GM12878 (cell line): ENCODE data around the gene DNAAF8. TPM values are rescaled to one million over a fixed set of nuclear protein-coding genes. Genes with fewer than 3 reads are reported as not detected.

ENCODE experiments used
- ATAC-seq: fragments of 200-7000 bp; cut with Tn5 transposase; 3 replicates; pipeline ENCODE4 v1.9.1; 2020; ENCODE audit warnings: mild to moderate bottlenecking, moderate library complexity
- BruUV-seq: library from RNA; stranded (reverse); fragments of 400-500 nt; replicated peaks from 2 replicates; lab custom pipeline; 2021; lab: Mats Ljungman, UMichigan
- CTCF ChIA-PET: fragments of 300-600 bp; sonication (Branson Sonifier 250); formaldehyde crosslinking; extraction: SDS; loops from one replicate; lab custom pipeline; 2021; ENCODE audit warnings: inconsistent platforms; lab: Yijun Ruan, JAX
- POLR2A ChIA-PET: fragments of 350-600 bp; formaldehyde crosslinking; extraction: SDS; loops from one replicate; lab custom pipeline; 2021; ENCODE audit warnings: inconsistent platforms; lab: Charles Lee
- RAD21 ChIA-PET: fragments of 300-600 bp; sonication (Branson Sonifier 250); formaldehyde crosslinking; loops from one replicate; lab custom pipeline; 2023; ENCODE audit warnings: antibody characterized with exemption; ENCODE audit not compliant: unreplicated experiment; lab: Charles Lee
- SMC1A ChIA-PET: fragments of 300-600 bp; sonication (Branson Sonifier 250); formaldehyde crosslinking; loops from one replicate; lab custom pipeline; 2023; ENCODE audit not compliant: unreplicated experiment, uncharacterized antibody; lab: Charles Lee
- DNase-seq: peaks from one replicate; pipeline ENCODE4 v3.0.0-alpha.2; 2011; ENCODE audit warnings: low read depth, low spot score
- FAIRE-seq: peaks from 3 replicates; lab custom pipeline; 2011; peaks lifted over from hg19 to GRCh38; lab: Jason Lieb, UNC
- H2AFZ ChIP-seq: 2 replicates; pipeline ENCODE4 v1.6.0; 2011; ENCODE audit warnings: low read depth, low read length, control low read depth; ENCODE audit not compliant: control insufficient read depth
- H3K27ac ChIP-seq: 2 replicates; pipeline ENCODE4 v1.5.1; 2011; ENCODE audit warnings: control low read depth; ENCODE audit not compliant: control insufficient read depth, insufficient read depth
- H3K27me3 ChIP-seq, 2 experiments: replicated peaks in 1 of 2; 2 replicates each; pipeline versions ENCODE4 v1.6.0 to v1.6.1; 2011; ENCODE audit warnings: low read length in 1 of 2; ENCODE audit not compliant: control insufficient read depth in 2 of 2, insufficient read depth in 2 of 2
- H3K36me3 ChIP-seq, 2 experiments: 2 replicates each; pipeline ENCODE4 v1.5.1; 2011; ENCODE audit warnings: low read length in 1 of 2; ENCODE audit not compliant: control insufficient read depth in 2 of 2, insufficient read depth in 2 of 2
- H3K4me1 ChIP-seq: 2 replicates; pipeline ENCODE4 v1.6.1; 2011; ENCODE audit warnings: mild to moderate bottlenecking, low read length, moderate library complexity, mixed read lengths; ENCODE audit not compliant: control insufficient read depth, insufficient read depth
- H3K4me2 ChIP-seq: 2 replicates; pipeline ENCODE4 v1.6.0; 2011; ENCODE audit warnings: control low read depth; ENCODE audit not compliant: control insufficient read depth, insufficient read depth
- H3K4me3 ChIP-seq: fragments of 200-600 bp; sonication (generic); 2 replicates; pipeline ENCODE4 v1.5.1; 2016
- H3K79me2 ChIP-seq: 2 replicates; pipeline ENCODE4 v1.6.0; 2011; ENCODE audit warnings: low read length; ENCODE audit not compliant: control insufficient read depth, insufficient read depth
- H3K9ac ChIP-seq: 2 replicates; pipeline ENCODE4 v1.8.0; 2011; ENCODE audit warnings: low read length, control low read depth, mixed read lengths; ENCODE audit not compliant: control insufficient read depth, insufficient read depth
- H3K9me3 ChIP-seq: replicated peaks from 3 replicates; pipeline ENCODE4 v1.5.1; 2011; ENCODE audit warnings: mild to moderate bottlenecking, low read length; ENCODE audit not compliant: control insufficient read depth, insufficient read depth
- H4K20me1 ChIP-seq: 2 replicates; pipeline ENCODE4 v1.6.0; 2011; ENCODE audit not compliant: control insufficient read depth, insufficient read depth
- CBX5 ChIP-seq: sonication (generic); IDR thresholded peaks from 2 replicates; pipeline ENCODE4 v1.6.1; 2016; ENCODE audit warnings: low read depth, moderate library complexity, mild to moderate bottlenecking, inconsistent platforms
- CREB1 ChIP-seq: IDR thresholded peaks from 2 replicates; pipeline ENCODE4 v1.6.1; 2012; ENCODE audit warnings: low read depth, mild to moderate bottlenecking, inconsistent platforms
- GATAD2B ChIP-seq: fragments of 450-650 bp; conservative IDR thresholded peaks from 2 replicates; pipeline ENCODE4 v1.6.1; 2017; ENCODE audit warnings: low read depth, mild to moderate bottlenecking, moderate library complexity
- MLLT1 ChIP-seq: fragments of 450-650 bp; IDR thresholded peaks from 2 replicates; pipeline ENCODE4 v1.6.1; 2016; ENCODE audit warnings: mild to moderate bottlenecking
- MXI1 ChIP-seq: fragments of 150-350 bp; IDR thresholded peaks from 2 replicates; pipeline ENCODE4 v1.6.1; 2011; ENCODE audit warnings: low read depth, mild to moderate bottlenecking, inconsistent platforms, low read length, improper control_type of control experiment
- NFYB ChIP-seq: IDR thresholded peaks from 2 replicates; pipeline ENCODE4 v1.6.1; 2011; ENCODE audit warnings: low read depth, mild to moderate bottlenecking, low read length, improper control_type of control experiment, moderate library complexity; ENCODE audit not compliant: insufficient read depth
- PAX8 ChIP-seq: fragments of 450-650 bp; IDR thresholded peaks from 2 replicates; pipeline ENCODE4 v1.6.1; 2017; ENCODE audit warnings: mild to moderate bottlenecking, moderate library complexity
- ZNF217 ChIP-seq: fragments of 450-650 bp; IDR thresholded peaks from 2 replicates; pipeline ENCODE4 v1.6.1; 2017; ENCODE audit warnings: antibody characterized with exemption, mild to moderate bottlenecking
- ZNF687 ChIP-seq: fragments of 450-650 bp; IDR thresholded peaks from 2 replicates; pipeline ENCODE4 v1.6.1; 2017; ENCODE audit warnings: mild to moderate bottlenecking, moderate library complexity
- WGBS: methylation state at CpG from one replicate; pipeline ENCODE4 v1.1.6; 2016; ENCODE audit warnings: low lambda C conversion rate; ENCODE audit not compliant: insufficient replicate concordance, insufficient coverage; ENCODE audit errors: missing lambda C conversion rate; 5-methylcytosine and 5-hydroxymethylcytosine counted together
- in situ Hi-C: fragments of 300-500 bp; cut with MboI; formaldehyde crosslinking; loops from 9 replicates; pipeline ENCODE4 v1.14.3; 2018; ENCODE audit warnings: mixed read lengths
- intact Hi-C: fragments of 100-400 bp; cut with micrococcal nuclease; formaldehyde crosslinking; loops from one replicate; pipeline ENCODE4 v1.14.2; 2022; ENCODE audit not compliant: unreplicated experiment
- polyA plus RNA-seq, 11 experiments: library from polyadenylated mRNA; depleted of rRNA in 4 of 11; unstranded in 6 of 11; stranded (reverse) in 5 of 11; fragments of >200 nt; fragmentation: Nextera tagmentation in 4 of 11; fragmentation: Illumina TruSeq in 1 of 11; extraction: Ambion mirVana in 4 of 11; extraction: Trizol in 1 of 11; gene quantifications; 1 replicate in 1 of 11; 2 replicates in 10 of 11; pipeline versions ENCODE4 v1.2.1 to v1.2.3, GENCODE V29; 2011 to 2016; ENCODE audit warnings: inconsistent platforms in 2 of 11, missing spikeins in 2 of 11, low read depth in 1 of 11
- total RNA-seq, 4 experiments: library from RNA; depleted of rRNA in 3 of 4; stranded (reverse); fragments of >200 nt in 3 of 4; fragmentation: Illumina TruSeq in 1 of 4; extraction: Trizol in 1 of 4; gene quantifications; 2 replicates each; pipeline versions ENCODE4 v1.2.1 to v1.2.3, GENCODE V29; 2013 to 2021
- TF ChIP-seq, protein P1 (sequence below): IDR thresholded peaks from 2 replicates; pipeline ENCODE4 v1.6.1; 2011; ENCODE audit warnings: low read depth, mild to moderate bottlenecking, low read length, moderate library complexity, borderline replicate concordance; ENCODE audit errors: extremely low read depth
- TF ChIP-seq, protein P2 (sequence below): fragments of 450-650 bp; IDR thresholded peaks from 2 replicates; pipeline ENCODE4 v1.6.1; 2016; ENCODE audit warnings: mild to moderate bottlenecking

The DNAAF8 gene
- total and polyA plus RNA-seq, 10 of the 15 experiments (the other 5 are each of a cell fraction or from before 2014, with no cell fraction given): 0.01 to 0.78 (median 0.22) TPM; not detected in 2

- TF ChIP-seq PAX8 (no peak), CBX5 (no peak)
- TF ChIP-seq, all 136 proteins: peak for 0
Measured at GRCh38 chr16:4754865-4755264, 20.5 kb downstream of the DNAAF8 start (continued).

GRCh38 chr16:4755687-4756086 is 21.4 kb downstream of the DNAAF8 start:
- no peaks in the 10 kb centered on the region for H3K27me3 ChIP-seq
- ChIA-PET CTCF (no interaction called here), SMC1A (no interaction called here), POLR2A (no interaction called here), RAD21 (no interaction called here)
- no peak for TF ChIP-seq NFYB
- TF ChIP-seq MLLT1: no peak
- TF ChIP-seq CREB1: no peak
- TF ChIP-seq, protein P1, sequence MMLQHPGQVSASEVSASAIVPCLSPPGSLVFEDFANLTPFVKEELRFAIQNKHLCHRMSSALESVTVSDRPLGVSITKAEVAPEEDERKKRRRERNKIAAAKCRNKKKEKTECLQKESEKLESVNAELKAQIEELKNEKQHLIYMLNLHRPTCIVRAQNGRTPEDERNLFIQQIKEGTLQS: no peak
- TF ChIP-seq, protein P2, sequence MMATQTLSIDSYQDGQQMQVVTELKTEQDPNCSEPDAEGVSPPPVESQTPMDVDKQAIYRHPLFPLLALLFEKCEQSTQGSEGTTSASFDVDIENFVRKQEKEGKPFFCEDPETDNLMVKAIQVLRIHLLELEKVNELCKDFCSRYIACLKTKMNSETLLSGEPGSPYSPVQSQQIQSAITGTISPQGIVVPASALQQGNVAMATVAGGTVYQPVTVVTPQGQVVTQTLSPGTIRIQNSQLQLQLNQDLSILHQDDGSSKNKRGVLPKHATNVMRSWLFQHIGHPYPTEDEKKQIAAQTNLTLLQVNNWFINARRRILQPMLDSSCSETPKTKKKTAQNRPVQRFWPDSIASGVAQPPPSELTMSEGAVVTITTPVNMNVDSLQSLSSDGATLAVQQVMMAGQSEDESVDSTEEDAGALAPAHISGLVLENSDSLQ: no peak
- no peak for TF ChIP-seq ZNF217
- no peak for TF ChIP-seq ZNF687
- TF ChIP-seq MXI1: no peak
- no peak for TF ChIP-seq GATAD2B
- H2AFZ ChIP-seq: no peak overlapping the region
- no peaks in the 10 kb centered on the region for H3K4me1 ChIP-seq
- 97% methylated on average over 6 of the region's 6 CpGs for WGBS
- no peak for ATAC-seq
- in situ Hi-C loops (no loop called here), intact Hi-C loops (no loop called here)
- no peak for DNase-seq
- H3K9ac ChIP-seq: no peak overlapping the region
- H3K27ac ChIP-seq: no peak overlapping the region
- H4K20me1 ChIP-seq: no peaks in the 10 kb centered on the region
- no peaks in the 10 kb centered on the region for H3K79me2 ChIP-seq
- BruUV-seq: no TSS peak
- peaks cover 4% of the 10 kb centered on the region; the same call in 1 of the 3 replicates for H3K9me3 ChIP-seq
- H3K36me3 ChIP-seq: peaks cover 14 to 18% of the 10 kb centered on the region in 2 experiments
- no peak overlapping the region for H3K4me2 ChIP-seq
- no peak overlapping the region for H3K4me3 ChIP-seq
- no peak for FAIRE-seq
